GM03348 (cell line): ENCODE data around the gene SMPDL3A.

Experiments
- DNase-seq: peaks from one replicate; pipeline ENCODE4 v3.0.0; 2012; ENCODE audit warnings: low spot score

The SMPDL3A gene

GRCh38 chr6:122778302-122778701, 10.8 kb upstream of the SMPDL3A start:
- DNase-seq = no peak

- no peak for DNase-seq
Observed at GRCh38 chr6:122778985-122779661, 9.9 kb upstream of the SMPDL3A start.

DNA sequence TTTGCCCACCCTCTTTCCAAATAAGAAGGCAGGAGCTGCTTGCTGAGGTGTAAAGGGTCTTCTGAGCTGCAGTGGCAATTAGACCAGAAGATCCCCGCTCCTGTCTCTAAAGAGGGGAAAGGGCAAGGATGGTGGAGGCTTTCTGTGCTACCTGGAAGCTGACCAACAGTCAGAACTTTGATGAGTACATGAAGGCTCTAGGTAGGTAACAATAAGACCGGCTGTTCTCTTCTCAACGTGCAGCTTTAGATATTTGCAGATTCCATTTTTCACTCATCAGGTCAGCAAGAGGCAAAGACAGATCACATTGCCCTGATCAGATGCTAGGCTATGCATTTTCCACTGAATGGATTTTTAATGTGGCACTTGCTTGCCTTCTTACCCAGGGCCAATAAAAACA, 9.4 kb upstream of the SMPDL3A start, which contains the start of gene FABP7:
Gene FABP7, plus strand, starts transcription at position 50 of the 400 bp plus-strand sequence. Its CDS starts 79 bp downstream, at position 129.
- DNase-seq = no peak

GRCh38 chr6:122780114-122780513, 8.9 kb upstream of the SMPDL3A start:
- DNase-seq = no peak

- no peak for DNase-seq
Observed at GRCh38 chr6:122781716-122782115, 7.3 kb upstream of the SMPDL3A start.

GRCh38 chr6:122783401-122783800, 5.7 kb upstream of the SMPDL3A start:
- DNase-seq = no peak

GRCh38 chr6:122785891-122786290, 3.2 kb upstream of the SMPDL3A start:
- no peak for DNase-seq

DNA sequence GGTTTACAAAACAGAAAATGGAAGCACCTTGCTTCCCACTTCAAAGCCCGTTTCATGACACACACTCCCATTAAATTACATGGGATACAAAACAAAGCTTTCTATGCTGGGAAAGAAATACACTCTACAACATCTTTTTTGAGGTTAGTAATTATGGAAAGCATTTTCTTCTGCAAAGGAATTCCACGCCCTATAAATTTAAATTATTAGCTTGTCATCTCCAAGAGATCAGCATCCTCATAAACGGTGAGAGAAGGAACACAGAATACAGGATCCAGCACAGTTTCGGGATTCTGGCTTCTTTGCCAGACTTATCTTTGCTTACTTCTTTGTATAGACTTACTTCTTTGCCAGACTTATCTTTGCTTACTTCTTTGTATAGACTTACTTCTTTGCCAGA, 1.3 kb upstream of the SMPDL3A start:
- DNase-seq = no peak

- DNase-seq = no peak
Observed at GRCh38 chr6:122788208-122788607, 850 bp upstream of the SMPDL3A start.

DNA sequence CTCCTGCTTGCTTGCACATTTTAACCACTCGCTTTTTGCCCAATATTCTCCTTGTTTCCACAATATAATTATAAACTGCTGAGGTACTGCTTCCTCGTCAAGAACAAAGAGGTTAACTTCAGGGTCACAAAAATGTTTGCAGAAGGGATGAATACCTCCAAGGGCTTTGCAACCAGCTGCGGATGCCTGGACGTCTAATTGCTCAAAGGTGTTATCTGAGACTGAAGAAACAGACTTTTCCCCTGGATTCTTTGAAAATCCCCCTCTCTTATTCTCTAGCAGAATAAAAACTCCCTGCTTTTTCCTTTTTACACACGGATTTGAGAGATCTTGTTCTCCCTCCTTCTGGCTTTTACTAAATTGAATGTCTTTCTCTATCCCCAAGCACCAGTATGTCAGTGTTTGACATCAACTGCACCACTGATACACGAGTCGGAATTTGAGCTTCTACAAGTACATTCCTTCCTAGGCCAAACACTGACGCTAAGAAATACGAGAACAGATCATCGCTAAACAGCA, 336 bp upstream of the SMPDL3A start:
- no peak for DNase-seq

DNA sequence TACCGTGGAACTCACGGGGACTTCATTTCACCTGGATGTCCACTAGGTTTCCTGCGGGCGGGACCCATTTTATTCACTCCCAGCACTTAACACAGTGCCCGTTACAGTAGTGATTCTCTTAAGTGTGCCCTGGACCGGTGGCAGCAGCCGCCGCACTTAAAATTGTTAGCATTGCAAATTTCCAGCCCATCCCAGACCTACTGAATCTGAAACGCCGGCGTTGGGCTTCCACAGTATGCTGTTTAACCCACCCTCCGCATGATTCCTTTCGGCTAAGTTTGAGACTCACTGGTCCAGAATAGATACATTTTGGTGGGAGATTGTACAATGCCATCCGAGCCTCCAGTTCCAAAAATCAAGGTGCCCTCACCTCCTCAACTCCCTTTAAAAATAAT, 967 bp downstream of the SMPDL3A start:
- DNase-seq = no peak

GRCh38 chr6:122790423-122791309, 1.6 kb downstream of the SMPDL3A start:
- peak; percentile 17 for DNase-seq

GRCh38 chr6:122791310-122791679, 2.2 kb downstream of the SMPDL3A start:
- DNase-seq = no peak

- DNase-seq = no peak
Observed at GRCh38 chr6:122792766-122793165, 3.7 kb downstream of the SMPDL3A start.

GRCh38 chr6:122797537-122797936, 8.5 kb downstream of the SMPDL3A start:
- no peak for DNase-seq

DNA sequence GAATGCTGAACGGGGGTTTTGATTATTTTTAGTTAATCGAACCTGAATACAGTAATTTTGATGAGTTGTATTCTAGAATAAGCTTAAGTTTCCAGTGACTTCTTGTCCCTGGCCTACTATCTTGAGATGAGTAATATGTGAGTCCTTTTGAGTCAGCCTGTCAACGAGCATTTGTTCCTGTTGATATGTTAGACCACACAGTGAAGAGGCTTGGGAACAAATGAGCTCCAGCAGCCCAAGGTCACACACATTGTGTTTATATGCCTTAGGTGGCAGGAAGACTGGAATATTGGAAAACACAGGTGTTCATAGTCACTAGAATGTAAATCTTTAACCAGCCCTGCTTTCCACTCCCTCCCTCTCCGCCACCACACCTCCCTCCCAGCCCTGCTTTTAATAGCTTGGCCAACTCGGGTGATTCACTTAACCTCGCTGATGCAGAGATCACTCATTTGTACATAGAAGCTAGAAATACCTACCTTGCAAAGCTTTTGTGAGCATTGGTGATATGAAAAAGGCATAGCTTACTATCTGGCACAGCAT, 9.1 kb downstream of the SMPDL3A start:
- peak; percentile 44 for DNase-seq

DNA sequence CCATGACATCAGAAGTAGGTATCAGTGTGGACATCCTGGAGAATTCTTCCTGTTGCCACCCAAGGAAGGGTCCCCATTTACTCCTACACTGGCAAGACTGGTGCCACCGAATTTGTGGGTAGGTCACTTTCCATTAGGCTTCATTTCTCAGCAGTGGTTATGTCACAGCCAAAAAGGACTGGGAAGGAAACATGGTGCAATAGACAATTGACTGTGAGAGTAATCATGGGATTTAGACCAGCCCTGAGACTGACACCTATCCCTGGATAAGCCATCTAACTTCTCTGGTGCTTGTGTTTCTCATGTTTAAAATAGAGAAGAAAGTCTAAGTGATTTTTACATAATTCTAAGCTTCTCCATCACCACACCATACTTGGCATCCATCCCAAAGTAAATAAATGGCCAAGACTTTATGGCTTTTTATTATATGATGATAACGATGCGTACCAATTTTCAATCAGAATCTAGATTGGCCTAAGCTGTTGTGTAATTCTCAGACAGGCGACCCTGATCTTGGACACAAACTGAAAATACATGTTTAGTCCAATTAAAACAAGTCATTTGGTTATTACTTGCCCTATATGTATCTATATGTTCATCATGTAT, 10.2 kb downstream of the SMPDL3A start:
- DNase-seq = no peak

DNA sequence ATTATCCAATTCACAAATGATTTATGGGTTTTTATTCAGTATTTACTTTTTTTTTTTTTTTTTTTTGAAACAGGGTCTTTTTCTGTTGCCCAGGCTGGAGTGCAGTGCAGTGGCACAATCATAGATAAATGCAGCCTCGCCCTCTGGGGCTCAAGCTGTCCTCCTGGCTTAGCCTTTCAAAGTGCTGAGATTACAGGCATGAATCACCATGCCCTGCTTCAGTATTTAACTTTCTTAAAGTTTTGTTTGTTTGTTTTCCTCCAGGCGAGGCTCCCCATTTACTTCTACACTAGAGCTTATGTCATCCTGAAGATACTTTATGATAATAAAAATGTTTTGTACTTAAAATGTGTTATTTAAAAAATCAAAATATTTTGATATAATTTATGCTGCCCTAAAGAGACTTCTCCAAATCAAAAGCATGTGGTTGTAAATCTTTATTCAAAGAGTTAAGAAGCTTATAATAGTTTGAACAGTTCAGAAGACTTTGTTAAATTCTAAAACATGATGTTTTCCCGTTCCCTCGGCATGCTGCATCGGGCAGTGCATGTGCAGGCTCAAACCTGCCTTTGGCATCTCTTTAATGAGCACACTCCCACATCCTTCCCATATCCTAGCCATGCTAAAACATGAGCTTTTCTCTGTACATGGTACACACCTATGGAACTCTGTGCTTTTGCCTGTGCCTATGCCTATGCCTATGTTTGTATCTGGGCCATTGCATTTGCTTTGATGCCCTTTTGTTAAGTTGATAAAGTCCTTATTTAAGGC, 11.0 kb downstream of the SMPDL3A start:
- no peak for DNase-seq

- DNase-seq = no peak
Observed at GRCh38 chr6:122800906-122801305, 11.8 kb downstream of the SMPDL3A start.

GRCh38 chr6:122801397-122801796, 12.3 kb downstream of the SMPDL3A start:
- no peak for DNase-seq

GRCh38 chr6:122803171-122803661, 14.2 kb downstream of the SMPDL3A start:
- DNase-seq = no peak
